ENCODE data around the gene SLC2A11.

The SLC2A11 gene

GRCh38 chr22:23857606-23858483 is at the start of gene SLC2A11:
Gene SLC2A11 (plus strand): TSS chr22:23857875. CDS start chr22:23858000, 125 bp downstream.
- DNase-seq: peak; percentile 96

GRCh38 chr22:23812378-23812777 is 45.3 kb upstream of the SLC2A11 start:
- no peak for DNase-seq

- no peak for DNase-seq
Measured at GRCh38 chr22:23815541-23816155, 42.0 kb upstream of the SLC2A11 start.

GRCh38 chr22:23816156-23816976 is 41.3 kb upstream of the SLC2A11 start:
- no peak for DNase-seq

GRCh38 chr22:23817146-23817545 is 40.5 kb upstream of the SLC2A11 start:
- no peak for DNase-seq

GRCh38 chr22:23818541-23818940 is 39.1 kb upstream of the SLC2A11 start:
- no peak for DNase-seq

- DNase-seq: no peak
Measured at GRCh38 chr22:23820748-23821211, 36.9 kb upstream of the SLC2A11 start.

GRCh38 chr22:23822101-23822671 is 35.5 kb upstream of the SLC2A11 start:
- no peak for DNase-seq

GRCh38 chr22:23823331-23823791 is 34.3 kb upstream of the SLC2A11 start:
- DNase-seq: no peak

GRCh38 chr22:23824476-23825245 is 33.0 kb upstream of the SLC2A11 start:
- no peak for DNase-seq

- DNase-seq: no peak
Measured at GRCh38 chr22:23825246-23825905, 32.3 kb upstream of the SLC2A11 start.

GRCh38 chr22:23826510-23827350 is 30.9 kb upstream of the SLC2A11 start:
- DNase-seq: no peak

GRCh38 chr22:23827351-23827995 is 30.2 kb upstream of the SLC2A11 start:
- DNase-seq: no peak

GRCh38 chr22:23828800-23829680 is 28.6 kb upstream of the SLC2A11 start:
- no peak for DNase-seq

- no peak for DNase-seq
Measured at GRCh38 chr22:23829845-23830372, 27.8 kb upstream of the SLC2A11 start.

- DNase-seq: no peak
Measured at GRCh38 chr22:23831261-23831660, 26.4 kb upstream of the SLC2A11 start.

- DNase-seq: no peak
Measured at GRCh38 chr22:23831781-23832180, 25.9 kb upstream of the SLC2A11 start.

- DNase-seq: no peak
Measured at GRCh38 chr22:23832226-23833016, 25.3 kb upstream of the SLC2A11 start.
